Mammary epithelial cell (primary cell): Measurements from ENCODE around the gene PANX2.

Source experiments
- EZH2 ChIP-seq: IDR thresholded peaks from 2 replicates; pipeline ENCODE4 v1.6.1; 2012; ENCODE audit warnings: low read length, inconsistent platforms, borderline replicate concordance
- TF ChIP-seq, protein P1 (sequence below), 2 donors: IDR thresholded peaks in 1 of 2; conservative IDR thresholded peaks in 1 of 2; 2 replicates each; pipeline ENCODE4 v1.5.1; 2011 to 2012; ENCODE audit warnings: inconsistent platforms in 2 of 2, low read length in 2 of 2, mild to moderate bottlenecking in 2 of 2, control low read depth in 1 of 2, low read depth in 1 of 2; ENCODE audit not compliant: insufficient read depth in 1 of 2; ENCODE audit errors: extremely low read depth in 1 of 2

DNA sequence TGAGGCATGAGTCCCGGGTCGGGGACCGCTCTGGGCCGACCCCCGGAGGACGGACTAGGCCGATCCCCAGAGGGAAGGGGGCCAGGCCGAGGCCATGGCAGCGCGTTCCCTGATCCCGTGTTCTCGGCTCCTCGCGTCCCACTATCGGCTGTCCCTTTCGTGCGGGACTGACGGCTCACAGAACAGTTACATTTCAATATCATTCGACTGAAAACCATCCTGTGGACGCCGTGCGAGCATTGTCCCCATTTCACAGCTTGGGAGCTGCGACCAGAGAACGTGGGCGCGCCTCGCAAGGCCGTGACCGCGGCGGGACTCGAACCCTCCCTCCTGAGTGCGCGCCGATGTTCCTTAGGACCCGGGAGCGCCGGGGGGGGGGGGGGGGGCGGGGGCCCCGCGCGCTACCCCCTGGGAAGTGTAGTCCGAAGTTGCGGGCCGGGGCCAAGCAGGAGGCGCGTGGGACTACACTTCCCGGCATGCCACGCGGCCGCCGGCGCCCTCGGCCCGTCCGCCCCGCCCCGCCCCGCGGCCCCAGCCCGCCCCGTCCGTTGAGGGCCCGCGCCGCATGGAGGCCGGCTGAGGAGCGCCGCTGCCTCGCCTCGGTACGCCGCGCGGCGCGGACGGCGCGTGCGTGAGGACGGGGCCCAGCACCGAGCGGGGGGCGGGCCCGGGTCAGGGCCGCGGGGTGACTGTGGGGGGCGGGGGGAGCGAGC, 15.0 kb downstream of the PANX2 start, which contains the start of gene TRABD:
- TF ChIP-seq, protein P1, sequence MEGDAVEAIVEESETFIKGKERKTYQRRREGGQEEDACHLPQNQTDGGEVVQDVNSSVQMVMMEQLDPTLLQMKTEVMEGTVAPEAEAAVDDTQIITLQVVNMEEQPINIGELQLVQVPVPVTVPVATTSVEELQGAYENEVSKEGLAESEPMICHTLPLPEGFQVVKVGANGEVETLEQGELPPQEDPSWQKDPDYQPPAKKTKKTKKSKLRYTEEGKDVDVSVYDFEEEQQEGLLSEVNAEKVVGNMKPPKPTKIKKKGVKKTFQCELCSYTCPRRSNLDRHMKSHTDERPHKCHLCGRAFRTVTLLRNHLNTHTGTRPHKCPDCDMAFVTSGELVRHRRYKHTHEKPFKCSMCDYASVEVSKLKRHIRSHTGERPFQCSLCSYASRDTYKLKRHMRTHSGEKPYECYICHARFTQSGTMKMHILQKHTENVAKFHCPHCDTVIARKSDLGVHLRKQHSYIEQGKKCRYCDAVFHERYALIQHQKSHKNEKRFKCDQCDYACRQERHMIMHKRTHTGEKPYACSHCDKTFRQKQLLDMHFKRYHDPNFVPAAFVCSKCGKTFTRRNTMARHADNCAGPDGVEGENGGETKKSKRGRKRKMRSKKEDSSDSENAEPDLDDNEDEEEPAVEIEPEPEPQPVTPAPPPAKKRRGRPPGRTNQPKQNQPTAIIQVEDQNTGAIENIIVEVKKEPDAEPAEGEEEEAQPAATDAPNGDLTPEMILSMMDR (conservative IDR thresholded peaks at IDR 0.05 in 1 of 2, IDR thresholded peaks at IDR 0.05 in 1 of 2; ENCODE audit: extremely low read depth in 1 of 2, insufficient read depth in 1 of 2, low read depth in 1 of 2, low read length in 2 of 2), result no peak
- no peak for TF ChIP-seq EZH2
